H1 (cell line): ENCODE results near the gene HORMAD2. TPM values are rescaled to one million over a fixed set of nuclear protein-coding genes. Genes with fewer than 3 reads are reported as not detected.

ENCODE experiments used
- BACH1 ChIP-seq: IDR thresholded peaks from 2 replicates; pipeline ENCODE4 v1.6.1; 2012; ENCODE audit warnings: low read length, improper control_type of control experiment
- BRCA1 ChIP-seq: IDR thresholded peaks from 2 replicates; pipeline ENCODE4 v1.6.1; 2012; ENCODE audit warnings: low read depth, low read length, improper control_type of control experiment
- RAD21 ChIP-seq, 2 experiments: IDR thresholded peaks in 1 of 2; conservative IDR thresholded peaks in 1 of 2; 2 replicates each; pipeline ENCODE4 v1.6.1; 2011; ENCODE audit warnings: low read depth in 2 of 2, low read length in 2 of 2, improper control_type of control experiment in 1 of 2, inconsistent platforms in 1 of 2, mild to moderate bottlenecking in 1 of 2, moderate library complexity in 1 of 2
- SIN3A ChIP-seq, 2 experiments: IDR thresholded peaks in 1 of 2; conservative IDR thresholded peaks in 1 of 2; 2 replicates each; pipeline ENCODE4 v1.6.1; 2011 to 2012; ENCODE audit warnings: low read length in 2 of 2, improper control_type of control experiment in 1 of 2, low read depth in 1 of 2, mild to moderate bottlenecking in 1 of 2
- polyA plus RNA-seq, 7 experiments: library from polyadenylated mRNA; depleted of rRNA in 3 of 7; stranded (reverse) in 5 of 7; unstranded in 2 of 7; fragments of >200 nt in 5 of 7; fragments of 200-250 nt in 2 of 7; gene quantifications; 1 replicate in 5 of 7; 2 replicates in 1 of 7; 4 replicates in 1 of 7; pipeline versions ENCODE4 v1.2.1 to v1.2.3, GENCODE V29; 2011 to 2013; ENCODE audit warnings: missing spikeins in 2 of 7, mixed read lengths in 2 of 7
- total RNA-seq: library from RNA; stranded (reverse); fragmentation: NEBNext Ultra II Directional; extraction: Animal tissue kit (Norgen Biotek cat#: 25700); gene quantifications from 2 replicates; pipeline ENCODE4 v1.2.1, GENCODE V29; 2021

Gene HORMAD2
- total and polyA plus RNA-seq, 2 of the 8 experiments (the other 6 are each of a cell fraction or from before 2014, with no cell fraction given): 0.03 TPM; not detected in 1

DNA sequence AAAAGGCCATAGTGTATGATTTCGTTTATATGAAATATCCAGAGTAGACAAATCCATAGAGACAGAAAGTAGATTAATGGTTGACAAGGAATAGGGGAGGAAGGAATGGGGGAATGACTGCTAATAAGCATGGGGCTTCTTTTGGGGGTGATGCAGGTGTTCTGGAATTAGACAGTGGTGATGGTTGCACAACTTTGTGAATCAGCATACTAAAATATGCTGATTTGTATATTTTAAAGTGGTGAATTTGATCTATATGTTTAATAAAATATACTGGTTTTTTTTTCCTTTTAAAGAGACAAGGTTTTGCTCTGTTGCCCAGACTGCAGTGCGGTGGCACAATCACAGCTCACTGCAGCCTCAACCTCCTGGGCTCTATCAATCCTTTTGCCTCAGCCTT is 6.5 kb upstream of the HORMAD2 start (continued):
- TF ChIP-seq BACH1 (no peak), RAD21 (IDR thresholded peaks at IDR 0.05 in 1 of 2, conservative IDR thresholded peaks at IDR 0.05 in 1 of 2; ENCODE audit: low read depth in 2 of 2, low read length in 2 of 2) (no peak), SIN3A (conservative IDR thresholded peaks at IDR 0.05 in 1 of 2, IDR thresholded peaks at IDR 0.05 in 1 of 2; ENCODE audit: low read depth in 1 of 2, low read length in 2 of 2) (no peak), BRCA1 (no peak)
